ENCODE data around the gene RPL35A. TPM values are rescaled to one million over a fixed set of nuclear protein-coding genes. Genes with fewer than 3 reads are reported as not detected.
A peak's percentile ranks its signal among the peaks of the same experiment; 100 is the strongest.
"Not testable (repeated sequence)": the region's sequence is repeated elsewhere in the genome, so short reads cannot be mapped to it uniquely, and the experiment has no call there.

RPL35A gene
- total RNA-seq, 4 donors from 2014 or later: 287 to 381 (median 347) TPM

GRCh38 chr3:197959891-197960693 is 10.1 kb downstream of the RPL35A start, which contains the start of gene LMLN:
TSS of gene LMLN (plus strand) at chr3:197960217. CDS start at chr3:197960246, 29 bp downstream.
- in situ Hi-C loops (cut with MboI; ENCODE audit: low pct_ligation_motif_present in 1 of 4, low pct_unique_long_range_greater_than_20kb in 1 of 4, low sequenced_read_pairs in 3 of 4): no loop called here
- intact Hi-C loops (cut with DNase I; ENCODE audit: low total_unique reads): no loop called here
- H3K27ac ChIP-seq: peak within 1 kb of the TSS; percentile 79 to 88 (median 84)
- H3K4me3 ChIP-seq: peak within 1 kb of the TSS; percentile 50 to 84 (median 70)
- H3K4me1 ChIP-seq: peaks cover 6 to 28% (median 18%) of the 10 kb centered on the region in 4 donors
- TF ChIP-seq EP300 (IDR thresholded peaks at IDR 0.05; ENCODE audit: low read depth): no peak
- peak; percentile 79 for TF ChIP-seq POLR2A (IDR thresholded peaks at IDR 0.05)
- no peak for TF ChIP-seq CTCF (IDR thresholded peaks at IDR 0.05)
- TF ChIP-seq POLR2AphosphoS5 (IDR thresholded peaks at IDR 0.05): peak; percentile 79 to 85 (median 80)
- no peaks in the 10 kb centered on the region for H3K9me3 ChIP-seq
- DNase-seq: peak; percentile 97
- no peaks in the 10 kb centered on the region for H3K27me3 ChIP-seq
- 0 to 1% methylated on average over 1 to 59 of the region's 62 CpGs for WGBS, 2 donors (ENCODE audit: low coverage in 1 of 2)
- peaks cover 0 to 11% (median 5%) of the 10 kb centered on the region in 4 donors for H3K36me3 ChIP-seq

GRCh38 chr3:197960694-197961581 is 10.9 kb downstream of the RPL35A start:
- in situ Hi-C loops (cut with MboI; ENCODE audit: low pct_ligation_motif_present in 1 of 4, low pct_unique_long_range_greater_than_20kb in 1 of 4, low sequenced_read_pairs in 3 of 4): no loop called here
- H3K27me3 ChIP-seq: no peaks in the 10 kb centered on the region

GRCh38 chr3:197961582-197961945 is 11.6 kb downstream of the RPL35A start:
- H3K27me3 ChIP-seq: no peaks in the 10 kb centered on the region
- no peak overlapping the region for H3K4me3 ChIP-seq
- TF ChIP-seq EP300 (IDR thresholded peaks at IDR 0.05; ENCODE audit: low read depth) (no peak), POLR2AphosphoS5 (IDR thresholded peaks at IDR 0.05) (no peak), CTCF (IDR thresholded peaks at IDR 0.05) (no peak)
- 74 to 82% methylated on average over 8 to 9 of the region's 9 CpGs for WGBS, 2 donors (ENCODE audit: low coverage in 1 of 2)
- no peak overlapping the region for H3K27ac ChIP-seq
- no peaks in the 10 kb centered on the region for H3K9me3 ChIP-seq
- intact Hi-C loops (cut with DNase I; ENCODE audit: low total_unique reads): no loop called here
- H3K4me1 ChIP-seq: peaks cover 6 to 28% (median 18%) of the 10 kb centered on the region in 4 donors
- H3K36me3 ChIP-seq: no peaks in the 10 kb centered on the region
- in situ Hi-C loops (cut with MboI; ENCODE audit: low pct_ligation_motif_present in 1 of 4, low pct_unique_long_range_greater_than_20kb in 1 of 4, low sequenced_read_pairs in 3 of 4): no loop called here
- DNase-seq: no peak

More at GRCh38 chr3:197960694-197961581, 10.9 kb downstream of the RPL35A start:
- intact Hi-C loops (cut with DNase I; ENCODE audit: low total_unique reads): no loop called here
- Histone ChIP-seq H3K36me3 (peaks cover 0 to 4% (median under 1%) of the 10 kb centered on the region in 4 donors), H3K4me3 (peak overlapping the region; percentile 50 to 84 (median 70)), H3K9me3 (no peaks in the 10 kb centered on the region), H3K4me1 (peaks cover 6 to 28% (median 18%) of the 10 kb centered on the region in 4 donors), H3K27ac (peak overlapping the region; percentile 79 to 88 (median 84))
- DNase-seq: no peak
- 12 to 25% methylated on average over 5 to 23 of the region's 23 CpGs for WGBS, 2 donors (ENCODE audit: low coverage in 1 of 2)
- TF ChIP-seq POLR2AphosphoS5 (IDR thresholded peaks at IDR 0.05): no peak

- in situ Hi-C loops (cut with MboI; ENCODE audit: low pct_ligation_motif_present in 1 of 4, low pct_unique_long_range_greater_than_20kb in 1 of 4, low sequenced_read_pairs in 3 of 4): no loop called here
Measured at GRCh38 chr3:197963019-197963637, 13.1 kb downstream of the RPL35A start.

GRCh38 chr3:197967337-197967989 is 17.5 kb downstream of the RPL35A start:
- in situ Hi-C loops (cut with MboI; ENCODE audit: low pct_ligation_motif_present in 1 of 4, low pct_unique_long_range_greater_than_20kb in 1 of 4, low sequenced_read_pairs in 3 of 4): not testable (repeated sequence)

More at GRCh38 chr3:197963019-197963637, 13.1 kb downstream of the RPL35A start:
- TF ChIP-seq POLR2A (IDR thresholded peaks at IDR 0.05) (no peak), EP300 (IDR thresholded peaks at IDR 0.05; ENCODE audit: low read depth) (no peak), POLR2AphosphoS5 (IDR thresholded peaks at IDR 0.05) (no peak)
- intact Hi-C loops (cut with DNase I; ENCODE audit: low total_unique reads): no loop called here
- H3K36me3 ChIP-seq: no peaks in the 10 kb centered on the region
- H3K9me3 ChIP-seq: peaks cover 4 to 12% of the 10 kb centered on the region in 2 donors
- H3K4me1 ChIP-seq: peaks cover 6 to 23% (median 17%) of the 10 kb centered on the region in 4 donors
- no peak overlapping the region for H3K4me3 ChIP-seq
- DNase-seq: no peak
- no peaks in the 10 kb centered on the region for H3K27me3 ChIP-seq
- H3K27ac ChIP-seq: no peak overlapping the region
- 85 to 91% methylated on average over 4 to 5 of the region's 5 CpGs for WGBS, 2 donors (ENCODE audit: low coverage in 1 of 2)

More at GRCh38 chr3:197967337-197967989, 17.5 kb downstream of the RPL35A start:
- H3K27me3 ChIP-seq; DNase-seq; H3K36me3 ChIP-seq; H3K4me3 ChIP-seq; intact Hi-C loops (cut with DNase I; ENCODE audit: low total_unique reads); H3K4me1 ChIP-seq; H3K27ac ChIP-seq: not testable (repeated sequence)
- WGBS, 2 donors (ENCODE audit: low coverage in 1 of 2): 90 to 96% methylated on average over 7 to 8 of the region's 8 CpGs
- H3K9me3 ChIP-seq: peaks cover 6 to 15% of the 10 kb centered on the region in 2 donors
